PFSK-1 (cell line): ENCODE measurements around the gene SPCS1.

Source experiments
- FOXP2 ChIP-seq: optimal IDR thresholded peaks from 2 replicates; pipeline ENCODE3; 2011; ENCODE audit warnings: borderline replicate concordance, control low read depth, inconsistent platforms; ENCODE audit not compliant: insufficient read depth; ENCODE audit errors: extremely low read length, extremely low read depth
- POLR2AphosphoS5 ChIP-seq: IDR thresholded peaks from 2 replicates; pipeline ENCODE4 v1.6.1; 2012; ENCODE audit warnings: low read depth, mild to moderate bottlenecking, control low read depth, low read length, moderate library complexity
- TAF1 ChIP-seq: IDR thresholded peaks from 2 replicates; pipeline ENCODE4 v1.6.1; 2012; ENCODE audit warnings: low read length, control low read depth, borderline replicate concordance; ENCODE audit not compliant: insufficient read depth
- TF ChIP-seq, protein P1 (sequence below), 2 experiments: IDR thresholded peaks; 2 replicates each; pipeline versions ENCODE4 v1.6.1 to v1.8.0; 2011 to 2012; ENCODE audit warnings: low read depth in 2 of 2, low read length in 2 of 2, control low read depth in 1 of 2, inconsistent platforms in 1 of 2, mild to moderate bottlenecking in 1 of 2, moderate library complexity in 1 of 2; ENCODE audit not compliant: insufficient read depth in 1 of 2

DNA sequence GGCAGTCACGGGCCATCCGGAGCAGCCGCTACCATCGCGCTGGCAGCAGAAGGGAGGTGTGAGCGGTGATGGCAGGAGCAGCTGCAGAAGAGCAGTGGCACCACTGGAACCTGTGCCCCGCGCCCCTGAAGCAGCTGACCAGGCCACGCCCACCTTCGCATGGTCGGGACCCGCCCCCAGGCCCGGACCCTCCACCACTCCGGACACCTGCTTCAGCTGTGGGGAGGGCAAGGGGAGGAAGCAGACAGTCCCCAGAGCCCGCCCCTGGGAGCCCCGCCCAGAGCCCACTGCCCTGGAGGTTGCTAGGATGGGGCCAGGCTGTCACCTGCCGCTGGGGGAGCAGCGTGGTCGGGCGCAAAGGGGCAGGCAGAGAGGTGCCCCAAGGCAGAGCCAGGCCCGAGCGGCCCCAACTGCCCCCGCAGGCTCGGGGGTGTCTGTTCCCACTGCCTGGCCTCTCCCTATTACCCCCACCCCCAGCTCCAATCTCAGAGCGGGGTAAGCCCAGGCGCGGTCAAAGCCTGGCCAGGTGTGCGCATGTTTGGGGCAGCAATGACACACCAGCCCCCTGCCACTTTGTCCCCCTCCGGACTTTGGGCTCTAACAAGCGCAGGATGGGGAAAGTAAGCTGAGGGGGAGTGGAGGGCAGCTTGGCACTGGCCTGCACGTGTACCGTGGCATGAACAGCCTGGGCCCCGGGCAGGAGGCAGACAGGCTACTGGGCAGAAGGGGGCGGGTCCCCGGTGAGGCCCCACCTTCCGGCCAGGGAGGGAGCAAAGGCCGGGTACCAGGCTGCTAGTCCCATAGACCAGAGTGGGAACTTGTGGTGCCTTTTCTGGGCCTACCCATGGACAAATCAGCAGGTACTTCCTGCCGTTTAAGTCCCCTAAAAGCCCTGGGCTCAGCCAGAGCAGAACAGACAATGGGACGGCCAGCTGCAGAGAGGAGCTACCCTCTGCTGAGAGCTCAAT, 8.7 kb downstream of the SPCS1 start:
- TF ChIP-seq TAF1, result no peak
- no peak for TF ChIP-seq POLR2AphosphoS5
- TF ChIP-seq, protein P1, sequence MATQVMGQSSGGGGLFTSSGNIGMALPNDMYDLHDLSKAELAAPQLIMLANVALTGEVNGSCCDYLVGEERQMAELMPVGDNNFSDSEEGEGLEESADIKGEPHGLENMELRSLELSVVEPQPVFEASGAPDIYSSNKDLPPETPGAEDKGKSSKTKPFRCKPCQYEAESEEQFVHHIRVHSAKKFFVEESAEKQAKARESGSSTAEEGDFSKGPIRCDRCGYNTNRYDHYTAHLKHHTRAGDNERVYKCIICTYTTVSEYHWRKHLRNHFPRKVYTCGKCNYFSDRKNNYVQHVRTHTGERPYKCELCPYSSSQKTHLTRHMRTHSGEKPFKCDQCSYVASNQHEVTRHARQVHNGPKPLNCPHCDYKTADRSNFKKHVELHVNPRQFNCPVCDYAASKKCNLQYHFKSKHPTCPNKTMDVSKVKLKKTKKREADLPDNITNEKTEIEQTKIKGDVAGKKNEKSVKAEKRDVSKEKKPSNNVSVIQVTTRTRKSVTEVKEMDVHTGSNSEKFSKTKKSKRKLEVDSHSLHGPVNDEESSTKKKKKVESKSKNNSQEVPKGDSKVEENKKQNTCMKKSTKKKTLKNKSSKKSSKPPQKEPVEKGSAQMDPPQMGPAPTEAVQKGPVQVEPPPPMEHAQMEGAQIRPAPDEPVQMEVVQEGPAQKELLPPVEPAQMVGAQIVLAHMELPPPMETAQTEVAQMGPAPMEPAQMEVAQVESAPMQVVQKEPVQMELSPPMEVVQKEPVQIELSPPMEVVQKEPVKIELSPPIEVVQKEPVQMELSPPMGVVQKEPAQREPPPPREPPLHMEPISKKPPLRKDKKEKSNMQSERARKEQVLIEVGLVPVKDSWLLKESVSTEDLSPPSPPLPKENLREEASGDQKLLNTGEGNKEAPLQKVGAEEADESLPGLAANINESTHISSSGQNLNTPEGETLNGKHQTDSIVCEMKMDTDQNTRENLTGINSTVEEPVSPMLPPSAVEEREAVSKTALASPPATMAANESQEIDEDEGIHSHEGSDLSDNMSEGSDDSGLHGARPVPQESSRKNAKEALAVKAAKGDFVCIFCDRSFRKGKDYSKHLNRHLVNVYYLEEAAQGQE (IDR thresholded peaks at IDR 0.05; ENCODE audit: insufficient read depth in 1 of 2, low read depth in 2 of 2, low read length in 2 of 2), result no peak
- TF ChIP-seq FOXP2, result no peak
